ENCODE data around the gene SLMAP. TPM values are rescaled to one million over a fixed set of nuclear protein-coding genes. Genes with fewer than 3 reads are reported as not detected.

SLMAP gene
- total and polyA plus RNA-seq, 2 of the 13 experiments (the other 11 are each of a cell fraction or from before 2014, with no cell fraction given), result 24.0 to 48.3 TPM

GRCh38 chr3:57961177-57961827, 205.2 kb downstream of the SLMAP start (continued):
- TF ChIP-seq TEAD3 (CRISPR knock-in tag; optimal IDR thresholded peaks at IDR 0.05; ENCODE audit: borderline replicate concordance) (peak; percentile 92), ZNF350 (CRISPR knock-in tag; IDR thresholded peaks at IDR 0.05; ENCODE audit: borderline replicate concordance, low read depth) (peak; percentile 95), ZNF343 (CRISPR knock-in tag; IDR thresholded peaks at IDR 0.05) (0 out of 2 replicates have a peak, but pooled peaks have one; percentile 21), ZNF292 (CRISPR knock-in tag; IDR thresholded peaks at IDR 0.05; ENCODE audit: borderline replicate concordance, low read depth) (peak; percentile 79; the same call in 1 of the 2 replicates), ZNF24 (IDR thresholded peaks at IDR 0.05) (no peak), NCOR1 (IDR thresholded peaks at IDR 0.05; ENCODE audit: borderline replicate concordance, low read length) (peak; percentile 88; the same call in 1 of the 2 replicates), FOXO1 (CRISPR knock-in tag; IDR thresholded peaks at IDR 0.05) (peak; percentile 93), HNRNPK (IDR thresholded peaks at IDR 0.05; ENCODE audit: low read depth, low read length, poor library complexity, severe bottlenecking) (no peak), KDM1A (CRISPR knock-in tag; IDR thresholded peaks at IDR 0.05) (peak; percentile 95), RARA (CRISPR knock-in tag; IDR thresholded peaks at IDR 0.05) (peak; percentile 98), RBM39 (IDR thresholded peaks at IDR 0.05; ENCODE audit: low read depth, low read length, poor library complexity, severe bottlenecking) (no peak), SRF (IDR thresholded peaks at IDR 0.05; ENCODE audit: low read depth, low read length) (0 out of 2 replicates have a peak, but pooled peaks have one; percentile 30), GABPA (IDR thresholded peaks at IDR 0.05; ENCODE audit: low read depth, low read length) (no peak), GABPA (CRISPR knock-in tag; IDR thresholded peaks at IDR 0.05; ENCODE audit: low read depth) (peak; percentile 46; the same call in 1 of the 2 replicates), PRPF4 (IDR thresholded peaks at IDR 0.05; ENCODE audit: low read depth, low read length, poor library complexity, severe bottlenecking) (no peak)
- TF ChIP-seq, protein P1, sequence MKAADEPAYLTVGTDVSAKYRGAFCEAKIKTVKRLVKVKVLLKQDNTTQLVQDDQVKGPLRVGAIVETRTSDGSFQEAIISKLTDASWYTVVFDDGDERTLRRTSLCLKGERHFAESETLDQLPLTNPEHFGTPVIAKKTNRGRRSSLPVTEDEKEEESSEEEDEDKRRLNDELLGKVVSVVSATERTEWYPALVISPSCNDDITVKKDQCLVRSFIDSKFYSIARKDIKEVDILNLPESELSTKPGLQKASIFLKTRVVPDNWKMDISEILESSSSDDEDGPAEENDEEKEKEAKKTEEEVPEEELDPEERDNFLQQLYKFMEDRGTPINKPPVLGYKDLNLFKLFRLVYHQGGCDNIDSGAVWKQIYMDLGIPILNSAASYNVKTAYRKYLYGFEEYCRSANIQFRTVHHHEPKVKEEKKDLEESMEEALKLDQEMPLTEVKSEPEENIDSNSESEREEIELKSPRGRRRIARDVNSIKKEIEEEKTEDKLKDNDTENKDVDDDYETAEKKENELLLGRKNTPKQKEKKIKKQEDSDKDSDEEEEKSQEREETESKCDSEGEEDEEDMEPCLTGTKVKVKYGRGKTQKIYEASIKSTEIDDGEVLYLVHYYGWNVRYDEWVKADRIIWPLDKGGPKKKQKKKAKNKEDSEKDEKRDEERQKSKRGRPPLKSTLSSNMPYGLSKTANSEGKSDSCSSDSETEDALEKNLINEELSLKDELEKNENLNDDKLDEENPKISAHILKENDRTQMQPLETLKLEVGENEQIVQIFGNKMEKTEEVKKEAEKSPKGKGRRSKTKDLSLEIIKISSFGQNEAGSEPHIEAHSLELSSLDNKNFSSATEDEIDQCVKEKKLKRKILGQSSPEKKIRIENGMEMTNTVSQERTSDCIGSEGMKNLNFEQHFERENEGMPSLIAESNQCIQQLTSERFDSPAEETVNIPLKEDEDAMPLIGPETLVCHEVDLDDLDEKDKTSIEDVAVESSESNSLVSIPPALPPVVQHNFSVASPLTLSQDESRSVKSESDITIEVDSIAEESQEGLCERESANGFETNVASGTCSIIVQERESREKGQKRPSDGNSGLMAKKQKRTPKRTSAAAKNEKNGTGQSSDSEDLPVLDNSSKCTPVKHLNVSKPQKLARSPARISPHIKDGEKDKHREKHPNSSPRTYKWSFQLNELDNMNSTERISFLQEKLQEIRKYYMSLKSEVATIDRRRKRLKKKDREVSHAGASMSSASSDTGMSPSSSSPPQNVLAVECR (CRISPR knock-in tag; IDR thresholded peaks at IDR 0.05; ENCODE audit: borderline replicate concordance), result peak; percentile 71; the same call in 1 of the 2 replicates
- TF ChIP-seq, protein P2, sequence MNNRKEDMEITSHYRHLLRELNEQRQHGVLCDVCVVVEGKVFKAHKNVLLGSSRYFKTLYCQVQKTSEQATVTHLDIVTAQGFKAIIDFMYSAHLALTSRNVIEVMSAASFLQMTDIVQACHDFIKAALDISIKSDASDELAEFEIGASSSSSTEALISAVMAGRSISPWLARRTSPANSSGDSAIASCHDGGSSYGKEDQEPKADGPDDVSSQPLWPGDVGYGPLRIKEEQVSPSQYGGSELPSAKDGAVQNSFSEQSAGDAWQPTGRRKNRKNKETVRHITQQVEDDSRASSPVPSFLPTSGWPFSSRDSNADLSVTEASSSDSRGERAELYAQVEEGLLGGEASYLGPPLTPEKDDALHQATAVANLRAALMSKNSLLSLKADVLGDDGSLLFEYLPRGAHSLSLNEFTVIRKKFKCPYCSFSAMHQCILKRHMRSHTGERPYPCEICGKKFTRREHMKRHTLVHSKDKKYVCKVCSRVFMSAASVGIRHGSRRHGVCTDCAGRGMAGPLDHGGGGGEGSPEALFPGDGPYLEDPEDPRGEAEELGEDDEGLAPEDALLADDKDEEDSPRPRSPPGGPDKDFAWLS (CRISPR knock-in tag; IDR thresholded peaks at IDR 0.05; ENCODE audit: borderline replicate concordance), result no peak
- TF ChIP-seq, protein P3, sequence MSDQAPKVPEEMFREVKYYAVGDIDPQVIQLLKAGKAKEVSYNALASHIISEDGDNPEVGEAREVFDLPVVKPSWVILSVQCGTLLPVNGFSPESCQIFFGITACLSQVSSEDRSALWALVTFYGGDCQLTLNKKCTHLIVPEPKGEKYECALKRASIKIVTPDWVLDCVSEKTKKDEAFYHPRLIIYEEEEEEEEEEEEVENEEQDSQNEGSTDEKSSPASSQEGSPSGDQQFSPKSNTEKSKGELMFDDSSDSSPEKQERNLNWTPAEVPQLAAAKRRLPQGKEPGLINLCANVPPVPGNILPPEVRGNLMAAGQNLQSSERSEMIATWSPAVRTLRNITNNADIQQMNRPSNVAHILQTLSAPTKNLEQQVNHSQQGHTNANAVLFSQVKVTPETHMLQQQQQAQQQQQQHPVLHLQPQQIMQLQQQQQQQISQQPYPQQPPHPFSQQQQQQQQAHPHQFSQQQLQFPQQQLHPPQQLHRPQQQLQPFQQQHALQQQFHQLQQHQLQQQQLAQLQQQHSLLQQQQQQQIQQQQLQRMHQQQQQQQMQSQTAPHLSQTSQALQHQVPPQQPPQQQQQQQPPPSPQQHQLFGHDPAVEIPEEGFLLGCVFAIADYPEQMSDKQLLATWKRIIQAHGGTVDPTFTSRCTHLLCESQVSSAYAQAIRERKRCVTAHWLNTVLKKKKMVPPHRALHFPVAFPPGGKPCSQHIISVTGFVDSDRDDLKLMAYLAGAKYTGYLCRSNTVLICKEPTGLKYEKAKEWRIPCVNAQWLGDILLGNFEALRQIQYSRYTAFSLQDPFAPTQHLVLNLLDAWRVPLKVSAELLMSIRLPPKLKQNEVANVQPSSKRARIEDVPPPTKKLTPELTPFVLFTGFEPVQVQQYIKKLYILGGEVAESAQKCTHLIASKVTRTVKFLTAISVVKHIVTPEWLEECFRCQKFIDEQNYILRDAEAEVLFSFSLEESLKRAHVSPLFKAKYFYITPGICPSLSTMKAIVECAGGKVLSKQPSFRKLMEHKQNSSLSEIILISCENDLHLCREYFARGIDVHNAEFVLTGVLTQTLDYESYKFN (CRISPR knock-in tag; conservative IDR thresholded peaks at IDR 0.05), result peak; percentile 91
